NOMO-1 (cell line): Measurements from ENCODE around the gene MEOX1.

ENCODE experiments used
- DNase-seq, 2 experiments: peaks; one replicate each; lab custom pipeline; 2025; ENCODE audit not compliant: unreplicated experiment in 2 of 2; lab: John Stamatoyannopoulos, UW

Gene MEOX1

GRCh38 chr17:43659823-43660617, 1.7 kb downstream of the MEOX1 start:
- no peak for DNase-seq

- DNase-seq: no peak
Observed at GRCh38 chr17:43658900-43659299, 2.8 kb downstream of the MEOX1 start.

DNA sequence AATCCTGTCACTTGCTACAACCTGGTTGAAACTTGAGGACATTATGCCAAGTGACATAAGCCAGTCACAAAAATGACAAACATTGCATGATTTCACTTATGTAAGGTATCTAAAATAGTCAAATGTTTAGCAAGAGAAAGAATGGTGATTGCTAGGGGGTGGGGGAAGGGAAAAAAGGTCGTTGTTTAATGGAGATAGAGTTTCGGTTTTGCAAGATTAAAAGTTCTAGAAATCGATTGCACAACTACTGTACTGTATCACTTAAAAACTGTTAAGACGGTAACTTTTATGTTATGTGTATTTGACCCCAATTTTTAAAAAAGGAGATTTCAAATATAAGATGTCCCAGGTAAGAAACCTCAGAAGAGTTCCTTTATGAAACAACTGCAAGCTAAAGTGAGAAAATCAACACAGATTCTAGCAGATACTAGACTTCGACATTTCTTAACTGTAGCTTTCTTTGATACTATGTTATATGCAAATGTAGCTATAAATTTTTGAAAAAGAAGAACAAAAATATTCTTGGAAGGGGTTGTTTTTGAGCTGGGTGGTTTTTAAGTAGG, 5.9 kb downstream of the MEOX1 start:
- DNase-seq: peak; percentile 80 to 90

DNA sequence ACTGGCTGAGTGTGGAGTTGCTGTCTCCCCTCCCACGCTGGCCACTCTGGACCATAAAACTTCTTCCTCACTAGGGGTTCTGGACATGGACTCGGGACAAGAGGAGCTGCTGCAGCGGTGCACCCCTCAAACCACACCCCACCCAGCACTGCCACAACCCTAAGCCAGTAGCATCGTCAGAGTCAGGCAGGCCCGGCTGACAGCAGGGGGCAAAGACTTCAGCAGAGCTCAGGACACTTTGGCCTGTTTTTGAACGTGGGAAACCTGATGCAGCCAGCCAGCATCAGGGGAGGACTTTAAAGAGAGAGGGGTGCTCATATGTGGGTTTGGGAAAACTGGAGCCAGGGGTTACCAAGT, 9.6 kb downstream of the MEOX1 start:
- DNase-seq: no peak

DNA sequence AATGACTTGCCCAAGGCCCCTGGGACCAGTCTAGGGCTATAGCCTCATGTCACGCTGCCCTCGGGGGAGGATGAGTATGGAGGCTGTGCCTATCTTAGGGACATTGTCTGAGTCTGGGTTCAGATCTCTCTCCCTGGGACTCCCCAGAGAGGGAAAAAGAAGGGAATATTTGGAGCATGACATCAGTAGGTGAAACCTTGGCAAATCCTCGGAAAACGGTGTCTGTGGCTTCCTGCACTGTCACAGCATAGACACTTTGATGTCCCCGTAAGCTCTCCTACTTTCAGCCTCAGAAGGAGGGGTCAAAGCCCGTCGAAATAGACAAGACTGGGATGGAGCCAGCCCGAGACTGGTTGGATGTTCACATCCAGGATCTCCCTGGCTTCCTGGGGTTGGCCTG, 11.3 kb downstream of the MEOX1 start:
- no peak for DNase-seq

GRCh38 chr17:43648916-43649315, 12.8 kb downstream of the MEOX1 start:
- no peak for DNase-seq

DNA sequence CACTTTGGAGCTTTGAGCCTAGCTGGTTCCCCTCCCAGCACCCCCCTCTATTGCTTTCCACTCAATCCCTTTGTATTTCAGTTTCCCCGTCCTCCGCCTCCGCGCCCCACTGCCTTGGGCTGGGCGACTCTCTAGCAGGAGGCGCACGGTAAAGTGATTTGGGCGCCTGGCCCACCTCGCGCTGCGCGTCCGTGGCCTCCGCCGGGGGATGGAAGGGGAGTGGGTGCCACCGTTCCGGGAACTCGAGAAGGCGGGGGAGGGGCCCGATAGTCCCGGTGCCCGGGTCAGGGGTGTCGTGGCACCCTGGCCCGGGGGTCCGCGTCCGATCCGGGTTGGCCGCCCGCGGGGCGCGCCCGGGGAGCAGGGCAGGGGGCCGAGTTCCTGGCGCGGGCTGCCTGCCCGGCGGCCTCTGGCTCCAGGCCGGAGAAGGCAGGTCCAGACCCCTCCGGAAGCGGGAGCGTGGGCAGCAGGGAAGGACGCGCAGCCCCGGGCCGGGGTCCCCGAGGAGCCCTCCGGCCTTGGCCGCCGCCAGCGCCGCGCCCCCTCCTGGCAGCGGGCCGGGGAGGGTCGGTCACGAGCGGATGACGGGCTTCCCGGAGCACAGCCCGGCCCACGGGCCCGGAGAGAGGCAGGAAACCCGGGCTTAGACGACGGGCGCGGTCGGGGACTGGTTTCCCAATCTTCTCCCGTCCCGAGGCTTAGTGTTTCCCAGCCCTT, 15.8 kb downstream of the MEOX1 start:
- peak in 1 of 2 experiments; percentile 6 for DNase-seq

DNA sequence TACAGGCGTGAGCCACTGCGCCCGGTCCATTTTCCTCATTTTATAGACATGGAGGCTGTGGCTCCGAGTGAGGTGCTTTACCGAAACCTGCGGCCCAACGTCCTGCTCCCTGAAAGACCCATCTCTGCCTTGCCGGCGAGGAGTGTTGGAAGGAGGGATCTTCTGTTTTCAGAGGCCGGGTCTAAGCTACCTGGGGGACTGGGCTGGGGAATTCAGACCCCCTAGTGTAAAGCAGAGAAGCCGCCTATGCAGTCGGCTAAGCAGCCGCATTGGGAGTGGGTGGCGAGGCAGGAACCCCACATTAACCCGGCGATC, 16.3 kb downstream of the MEOX1 start:
- no peak for DNase-seq

- DNase-seq: no peak
Observed at GRCh38 chr17:43644081-43644480, 17.6 kb downstream of the MEOX1 start.

- DNase-seq: no peak
Observed at GRCh38 chr17:43641416-43641815, 20.3 kb downstream of the MEOX1 start.

DNA sequence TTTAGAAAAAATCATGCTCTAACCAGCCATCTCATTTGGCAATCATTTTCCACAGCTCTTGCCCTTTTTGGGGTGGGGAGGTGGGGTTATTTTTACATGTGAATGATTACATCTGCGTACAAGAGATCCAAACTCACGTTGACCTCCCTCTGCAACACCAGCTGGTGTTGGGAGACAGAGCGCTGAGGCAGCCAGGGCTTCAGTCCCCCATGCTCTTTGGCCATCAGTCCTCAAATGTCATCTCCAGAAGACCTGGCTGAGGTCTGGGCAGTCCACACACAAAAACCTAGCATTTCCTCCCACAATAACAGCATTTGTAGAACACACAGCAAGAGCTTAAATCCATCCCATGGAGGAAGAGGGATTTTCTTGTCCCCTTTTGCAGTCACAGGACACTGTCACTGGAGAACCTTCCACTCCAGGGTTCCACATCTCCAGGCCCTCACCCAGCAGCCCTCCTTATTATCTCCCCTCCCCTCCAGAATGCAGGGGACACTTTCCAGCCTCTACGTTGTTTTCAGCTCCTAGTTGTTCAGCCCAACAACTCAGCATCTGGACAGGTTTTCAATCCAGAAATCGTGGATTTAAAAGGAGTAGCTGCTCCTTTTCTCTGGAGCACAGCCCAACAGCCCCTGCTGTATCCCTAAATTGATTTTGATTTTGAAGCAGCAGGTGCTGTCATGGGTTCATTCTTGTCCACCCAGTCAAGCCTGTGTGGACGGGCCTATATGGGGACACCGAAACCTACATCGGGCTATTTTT, 21.1 kb downstream of the MEOX1 start:
- DNase-seq: no peak

- no peak for DNase-seq
Observed at GRCh38 chr17:43637563-43638323, 24.0 kb downstream of the MEOX1 start.

DNA sequence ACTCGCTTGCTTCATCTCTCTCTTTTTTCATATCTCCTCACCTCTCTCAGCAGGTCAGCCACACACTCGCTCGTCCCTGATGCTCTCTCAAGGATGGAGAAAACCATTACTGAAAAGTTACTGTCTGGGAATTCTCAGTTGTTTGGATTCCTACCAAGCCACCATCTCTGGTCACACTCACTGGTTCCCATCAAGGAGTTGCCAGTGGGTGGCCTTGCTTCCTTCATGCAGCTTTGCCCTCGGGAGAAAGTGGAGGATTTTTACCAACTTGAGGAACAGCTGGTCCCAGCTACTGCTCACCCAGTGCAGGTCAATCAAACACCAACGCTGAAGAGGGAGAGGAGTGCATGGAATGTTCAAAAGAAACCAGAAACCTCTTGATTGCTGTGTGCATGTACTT, 25.3 kb downstream of the MEOX1 start:
- no peak for DNase-seq

DNA sequence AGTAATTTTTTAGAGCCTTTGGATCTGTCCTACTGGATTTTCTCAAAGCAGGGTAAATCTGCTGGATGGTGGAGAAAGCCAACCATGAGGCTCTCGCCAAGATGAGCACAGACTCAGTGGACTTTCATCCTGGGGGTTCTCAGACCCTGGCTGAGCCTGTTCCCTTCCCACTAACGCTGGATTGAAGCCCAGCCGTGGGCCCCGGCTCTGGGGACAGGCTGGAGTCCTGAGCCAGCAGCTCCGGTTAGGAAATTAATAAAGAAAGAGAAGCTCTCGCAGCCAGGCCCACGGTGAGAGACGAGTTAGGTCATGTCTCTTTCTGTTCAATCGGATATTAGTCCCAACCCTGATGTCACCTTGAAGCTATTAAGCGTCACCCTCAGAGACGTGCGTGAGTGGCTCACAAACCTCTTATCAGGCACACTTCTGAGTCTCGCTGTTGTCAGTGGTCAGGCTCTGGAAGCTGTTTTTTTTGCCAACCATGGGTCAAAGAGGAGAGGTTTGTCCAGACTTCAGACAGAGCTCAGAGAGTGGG, 27.1 kb downstream of the MEOX1 start:
- DNase-seq: no peak

GRCh38 chr17:43632221-43632620, 29.5 kb downstream of the MEOX1 start:
- DNase-seq: no peak

- no peak for DNase-seq
Observed at GRCh38 chr17:43631429-43631828, 30.3 kb downstream of the MEOX1 start.

DNA sequence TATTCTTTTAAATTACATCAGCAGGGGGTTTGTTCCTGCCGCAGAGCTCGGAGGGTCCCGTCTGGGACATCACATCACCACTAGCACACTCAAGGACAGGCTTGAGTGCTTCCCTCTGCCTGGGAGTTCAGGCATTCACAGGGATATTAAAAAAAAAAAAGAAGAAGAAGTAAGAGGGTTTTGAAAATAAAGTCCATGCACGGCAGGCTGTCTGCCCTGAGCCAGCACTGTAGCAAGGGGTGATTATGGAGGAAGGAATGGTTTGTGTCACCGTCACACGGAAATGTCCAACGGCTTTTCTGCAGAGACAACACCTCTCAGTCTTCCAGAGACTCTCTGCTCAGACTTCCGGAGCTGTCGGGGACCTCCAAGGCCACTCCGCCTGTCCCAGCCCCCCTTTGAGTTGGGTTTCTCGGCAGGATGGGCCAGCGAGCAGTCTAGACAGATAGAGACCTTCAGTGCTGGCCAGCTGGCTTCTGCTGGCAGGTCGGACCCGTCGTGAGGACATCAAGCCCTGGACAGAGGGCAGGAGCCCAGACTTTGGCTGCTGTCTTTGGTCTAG, 33.6 kb downstream of the MEOX1 start:
- no peak for DNase-seq

GRCh38 chr17:43627653-43628052, 34.1 kb downstream of the MEOX1 start:
- no peak for DNase-seq

- no peak for DNase-seq
Observed at GRCh38 chr17:43626023-43626422, 35.7 kb downstream of the MEOX1 start.

DNA sequence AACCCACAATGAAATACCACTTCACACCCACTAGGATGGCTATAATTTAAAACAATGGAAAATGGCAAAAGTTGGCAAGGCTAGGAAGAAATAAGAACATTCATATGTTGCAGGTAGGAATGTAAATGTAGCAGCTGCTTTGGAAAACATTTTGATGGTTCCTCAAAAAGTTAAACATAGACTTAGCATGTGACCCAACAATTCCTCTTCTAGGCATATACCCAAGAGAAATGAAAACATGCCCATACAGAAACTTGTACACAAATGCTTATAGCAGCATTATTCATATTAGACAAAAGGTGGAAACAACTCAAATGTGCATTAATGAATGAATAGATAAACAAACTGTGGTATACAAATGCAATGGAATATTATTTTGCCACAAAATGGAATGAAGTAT, 36.1 kb downstream of the MEOX1 start:
- no peak for DNase-seq
